ENCODE data around the gene AGAP1.

The AGAP1 gene

GRCh38 chr2:236160366-236161081 lies 666.7 kb downstream of the AGAP1 start:
- no peak for DNase-seq

GRCh38 chr2:236161082-236161462 lies 667.2 kb downstream of the AGAP1 start:
- DNase-seq: no peak

- DNase-seq: no peak
Measured at GRCh38 chr2:236161531-236161930, 667.7 kb downstream of the AGAP1 start.

DNA sequence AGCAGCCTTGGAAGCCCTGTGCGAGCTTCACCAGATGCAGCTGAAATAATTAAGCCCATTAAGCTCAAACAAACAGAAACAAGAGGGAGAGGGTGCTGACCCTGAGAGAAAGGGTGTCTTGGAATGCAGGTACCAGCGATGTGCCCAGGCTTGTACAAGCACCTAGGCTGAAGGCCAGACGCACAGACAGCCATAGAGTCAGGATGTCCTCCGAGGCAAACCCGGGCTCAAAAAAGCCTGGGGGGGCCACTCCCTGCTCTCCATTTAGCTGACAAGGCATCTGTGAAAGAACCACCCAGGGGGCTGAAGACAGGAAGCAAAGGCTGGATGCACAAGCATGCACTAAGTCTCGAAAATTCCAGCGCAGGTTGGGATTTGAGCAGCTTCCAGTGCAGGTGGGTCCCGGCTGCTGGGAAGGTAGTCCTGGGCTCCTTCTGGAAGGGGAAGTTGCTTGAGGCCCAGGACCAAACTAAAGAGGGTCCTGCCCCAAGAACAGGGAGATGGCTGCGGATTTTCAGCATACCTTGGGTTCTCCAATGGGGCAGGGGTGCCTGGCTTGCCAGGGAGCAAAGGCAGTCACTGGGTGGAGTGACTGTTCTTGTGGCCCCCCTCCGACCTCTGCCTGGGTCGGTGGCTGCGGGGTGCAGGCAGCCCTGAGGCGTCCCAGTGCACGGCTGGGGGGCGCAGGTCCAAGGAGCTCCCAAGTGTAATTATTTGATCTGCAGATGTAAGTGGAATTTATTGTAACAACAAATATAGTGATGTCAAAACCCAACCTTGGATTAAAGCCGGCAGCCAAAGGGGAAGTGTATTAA lies 668.4 kb downstream of the AGAP1 start:
- DNase-seq: no peak

- no peak for DNase-seq
Measured at GRCh38 chr2:236162882-236163470, 669.1 kb downstream of the AGAP1 start.

GRCh38 chr2:236163471-236164200 lies 669.8 kb downstream of the AGAP1 start:
- no peak for DNase-seq

- no peak for DNase-seq
Measured at GRCh38 chr2:236164201-236164924, 670.5 kb downstream of the AGAP1 start.

DNA sequence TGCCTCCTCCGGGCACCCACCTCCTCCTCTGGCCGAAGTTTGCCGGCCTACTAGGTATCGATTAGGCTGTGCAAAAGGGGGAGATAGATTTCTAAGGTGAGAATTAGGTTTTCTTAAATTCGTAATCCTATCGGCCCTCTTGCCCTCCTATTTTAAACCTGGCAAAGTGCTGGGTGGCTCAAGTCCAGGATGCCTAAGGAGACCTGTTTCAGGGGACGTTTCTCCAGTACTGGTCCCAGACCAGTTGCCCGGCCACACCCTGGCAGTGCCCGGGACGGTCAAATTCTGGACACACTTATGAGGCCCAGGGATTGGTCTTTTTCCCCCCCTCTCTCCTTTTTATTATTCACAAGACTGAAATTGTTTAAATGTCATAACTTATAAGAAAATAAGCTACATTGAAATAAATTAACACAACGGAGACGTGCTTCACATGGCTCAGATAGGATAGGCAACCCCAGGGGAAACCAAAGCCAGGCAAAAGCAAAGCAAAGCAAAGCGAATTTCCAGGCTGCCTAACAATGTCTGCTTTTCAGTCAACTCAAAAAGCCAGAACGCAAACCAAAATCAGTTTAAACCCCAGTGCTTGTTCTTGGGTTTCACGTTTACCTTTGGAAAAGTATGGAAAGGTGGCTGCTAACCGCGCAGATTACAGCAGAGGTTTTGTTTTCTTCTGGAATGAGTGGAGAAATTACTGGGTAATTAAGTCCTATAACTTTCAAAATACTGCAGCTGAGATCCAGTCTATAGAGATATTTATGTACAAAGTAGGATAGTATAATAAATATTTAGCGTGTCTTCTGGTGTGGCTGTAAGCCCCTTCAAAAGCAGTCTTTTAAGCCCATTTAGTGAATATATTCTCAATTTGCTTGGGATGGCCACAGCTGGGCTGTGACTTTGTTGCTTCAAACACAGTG lies 671.3 kb downstream of the AGAP1 start:
- DNase-seq: no peak

DNA sequence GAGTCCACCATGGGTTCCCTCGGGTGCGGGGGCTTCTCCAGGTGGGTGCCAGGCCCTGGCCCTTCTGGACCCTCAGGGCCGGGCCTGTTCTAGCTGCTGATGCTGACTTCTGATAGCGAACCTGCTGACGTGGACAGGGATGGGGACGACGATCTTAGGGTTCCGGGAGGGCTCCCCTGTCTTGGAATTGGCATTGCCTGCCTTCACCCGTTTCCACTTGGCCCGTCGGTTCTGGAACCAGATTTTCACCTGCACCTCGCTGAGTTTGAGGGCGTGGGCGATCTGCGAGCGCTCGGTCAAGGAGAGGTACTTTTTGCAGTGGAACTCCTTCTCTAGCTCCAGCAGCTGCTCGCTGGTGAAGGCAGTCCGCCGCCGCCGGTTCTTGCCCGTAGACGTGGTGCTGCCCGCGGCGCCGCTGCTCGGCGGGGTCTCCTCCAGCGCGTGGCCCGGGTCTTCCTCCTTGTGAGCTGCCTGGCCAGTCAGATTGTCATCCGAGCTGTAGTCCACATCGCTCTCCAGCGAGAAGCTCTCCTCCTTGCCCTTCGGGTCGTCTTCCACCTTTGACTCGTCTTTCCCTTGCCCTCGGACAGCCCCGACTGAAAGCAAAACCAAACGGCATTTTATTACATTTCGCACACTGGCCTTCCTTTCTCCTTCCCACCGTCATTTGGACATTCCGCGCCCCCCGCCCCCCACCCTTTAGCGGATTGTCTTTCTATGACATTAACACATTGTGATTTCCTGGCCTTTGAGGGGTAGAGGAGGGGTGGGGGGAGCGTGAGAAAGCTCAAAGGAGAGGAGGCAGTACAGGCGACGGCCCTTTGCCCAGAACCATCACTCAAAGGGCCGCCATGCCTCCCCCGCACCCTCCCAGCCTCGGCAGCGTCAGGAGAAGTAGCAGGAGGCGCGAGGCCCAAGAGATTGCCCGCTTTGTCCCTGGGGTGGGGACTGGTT lies 672.3 kb downstream of the AGAP1 start:
- no peak for DNase-seq

- no peak for DNase-seq
Measured at GRCh38 chr2:236166796-236167296, 673.0 kb downstream of the AGAP1 start.

GRCh38 chr2:236167297-236168109 lies 673.7 kb downstream of the AGAP1 start:
- no peak for DNase-seq

- no peak for DNase-seq
Measured at GRCh38 chr2:236168110-236169080, 674.6 kb downstream of the AGAP1 start, which contains the start of gene GBX2. Gene GBX2, minus strand, starts transcription at chr2:236168386. Its CDS starts 415 bp downstream, at chr2:236167971.

- DNase-seq: no peak
Measured at GRCh38 chr2:236169151-236169721, 675.4 kb downstream of the AGAP1 start.

GRCh38 chr2:236169741-236170589 lies 676.1 kb downstream of the AGAP1 start:
- no peak for DNase-seq

DNA sequence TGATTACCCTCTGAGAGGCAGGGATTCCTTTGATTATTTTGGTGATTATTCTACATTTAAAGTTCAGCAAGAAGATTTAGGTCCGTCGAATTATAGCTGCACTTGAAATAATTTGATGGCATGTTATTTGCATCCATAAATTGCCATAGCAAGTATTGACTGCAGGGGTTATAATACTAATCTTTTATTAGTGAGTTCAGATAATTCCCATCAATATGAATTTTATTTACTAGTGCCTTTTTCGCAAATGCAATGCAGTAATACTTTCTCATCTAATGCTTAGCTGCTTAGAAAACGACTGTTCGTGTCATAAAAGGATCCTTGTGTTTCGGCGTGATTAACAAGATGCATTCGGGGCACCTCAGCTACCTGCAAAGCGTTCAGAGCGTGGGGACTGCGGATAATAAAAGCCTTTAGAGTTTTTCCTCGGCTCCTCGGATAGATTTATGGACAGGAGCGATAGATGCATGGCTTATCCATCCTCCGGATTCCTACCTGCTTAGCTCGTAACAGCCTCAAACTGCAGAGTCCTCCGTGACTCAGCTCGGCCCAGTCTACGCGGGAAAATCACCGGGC lies 676.8 kb downstream of the AGAP1 start:
- DNase-seq: no peak

GRCh38 chr2:236171181-236171679 lies 677.4 kb downstream of the AGAP1 start:
- no peak for DNase-seq

Measured in NCI-H1417 treated with DMSO at 0.1 percent for 48 hours (cell line).